WTC11 (cell line): ENCODE results near the gene FBXL4. TPM values are rescaled to one million over a fixed set of nuclear protein-coding genes. Genes with fewer than 3 reads are reported as not detected.
A peak's percentile ranks its signal among the peaks of the same experiment; 100 is the strongest.

Experiments
- ATAC-seq: fragments of 200-7000 bp; cut with Tn5 transposase; 2 replicates; pipeline ENCODE4 v1.10.0; 2021; ENCODE audit warnings: mild to moderate bottlenecking, moderate library complexity
- CTCF ChIA-PET: fragments of 300-600 bp; sonication (Branson Sonifier 250); formaldehyde crosslinking; loops from one replicate; lab custom pipeline; 2021; ENCODE audit warnings: antibody characterized with exemption; lab: Charles Lee
- POLR2A ChIA-PET: fragments of 350-600 bp; sonication (Branson Sonifier 250); formaldehyde crosslinking; loops from one replicate; lab custom pipeline; 2021; ENCODE audit warnings: antibody characterized with exemption; lab: Charles Lee
- DNase-seq: peaks from one replicate; pipeline ENCODE4 v3.0.0; 2021; ENCODE audit warnings: low spot score
- H3K27ac Mint-ChIP-seq: 2 replicates; pipeline ENCODE4 v1.8.0; 2021; ENCODE audit warnings: mixed read lengths
- H3K27me3 Mint-ChIP-seq: 2 replicates; pipeline ENCODE4 v1.8.0; 2021; ENCODE audit warnings: low read depth, mild to moderate bottlenecking, moderate library complexity, mixed read lengths
- H3K36me3 Mint-ChIP-seq: 2 replicates; pipeline ENCODE4 v1.8.0; 2021; ENCODE audit warnings: mixed read lengths
- H3K4me1 Mint-ChIP-seq: 2 replicates; pipeline ENCODE4 v1.8.0; 2022; ENCODE audit warnings: mixed read lengths
- H3K4me3 Mint-ChIP-seq: 2 replicates; pipeline ENCODE4 v1.8.0; 2021; ENCODE audit warnings: mild to moderate bottlenecking, moderate library complexity, mixed read lengths
- H3K9me3 Mint-ChIP-seq: 2 replicates; pipeline ENCODE4 v1.8.0; 2021; ENCODE audit warnings: mixed read lengths
- CBFB ChIP-seq: sonication (generic); formaldehyde crosslinking; IDR thresholded peaks from 2 replicates; pipeline ENCODE4 v1.8.1; 2022; ENCODE audit warnings: mild to moderate bottlenecking, low read depth, missing genetic modification reagents
- CREM ChIP-seq: sonication (generic); formaldehyde crosslinking; IDR thresholded peaks from 2 replicates; pipeline ENCODE4 v1.8.1; 2022; ENCODE audit warnings: mild to moderate bottlenecking, missing genetic modification reagents, moderate library complexity
- CTCF ChIP-seq: fragments of 200-600 bp; IDR thresholded peaks from 2 replicates; pipeline ENCODE4 v1.8.0; 2022; ENCODE audit warnings: antibody characterized with exemption
- E2F5 ChIP-seq: sonication (generic); formaldehyde crosslinking; IDR thresholded peaks from 2 replicates; pipeline ENCODE4 v1.8.1; 2022; ENCODE audit warnings: mild to moderate bottlenecking, moderate library complexity, missing genetic modification reagents
- GABPB1 ChIP-seq: sonication (generic); formaldehyde crosslinking; IDR thresholded peaks from 2 replicates; pipeline ENCODE4 v1.8.1; 2023; ENCODE audit warnings: mild to moderate bottlenecking, missing genetic modification reagents
- GTF2I ChIP-seq: fragments of 250-450 bp; sonication (Bioruptor Pico); conservative IDR thresholded peaks from 2 replicates; pipeline ENCODE4 v1.4.0; 2021; ENCODE audit warnings: mild to moderate bottlenecking
- MLX ChIP-seq: sonication (generic); formaldehyde crosslinking; IDR thresholded peaks from 2 replicates; pipeline ENCODE4 v1.8.1; 2023; ENCODE audit warnings: mild to moderate bottlenecking, missing genetic modification reagents, moderate library complexity
- MYBL2 ChIP-seq: sonication (generic); formaldehyde crosslinking; IDR thresholded peaks from 2 replicates; pipeline ENCODE4 v1.8.1; 2023; ENCODE audit warnings: mild to moderate bottlenecking, moderate library complexity, missing genetic modification reagents
- NR3C1 ChIP-seq: sonication (generic); formaldehyde crosslinking; conservative IDR thresholded peaks from 2 replicates; pipeline ENCODE4 v1.8.1; 2023; ENCODE audit warnings: low read depth, mild to moderate bottlenecking, missing genetic modification reagents
- PRRX2 ChIP-seq: fragments of 250-450 bp; sonication (Bioruptor Pico); IDR thresholded peaks from 2 replicates; pipeline ENCODE4 v1.8.0; 2021; ENCODE audit warnings: mild to moderate bottlenecking
- TP53 ChIP-seq: sonication (generic); formaldehyde crosslinking; IDR thresholded peaks from 2 replicates; pipeline ENCODE4 v1.8.1; 2023; ENCODE audit warnings: mild to moderate bottlenecking, missing genetic modification reagents
- ZNF219 ChIP-seq: sonication (generic); formaldehyde crosslinking; IDR thresholded peaks from 2 replicates; pipeline ENCODE4 v1.8.0; 2023; ENCODE audit warnings: missing genetic modification reagents, mild to moderate bottlenecking, borderline replicate concordance
- ZNF423 ChIP-seq: fragments of 250-450 bp; sonication (Bioruptor Pico); IDR thresholded peaks from 2 replicates; pipeline ENCODE4 v2.1.2; 2022; ENCODE audit warnings: mild to moderate bottlenecking, moderate library complexity
- total RNA-seq: library from RNA; stranded (reverse); gene quantifications from 3 replicates; pipeline ENCODE4 v1.2.3, GENCODE V29; 2021
- TF ChIP-seq, protein P1 (sequence below): sonication (generic); formaldehyde crosslinking; IDR thresholded peaks from 2 replicates; pipeline ENCODE4 v1.8.0; 2023; ENCODE audit warnings: mild to moderate bottlenecking, missing genetic modification reagents
- TF ChIP-seq, protein P2 (sequence below): sonication (generic); formaldehyde crosslinking; IDR thresholded peaks from 2 replicates; pipeline ENCODE4 v1.8.1; 2023; ENCODE audit warnings: mild to moderate bottlenecking, moderate library complexity, missing genetic modification reagents
- TF ChIP-seq, protein P3 (sequence below): fragments of 250-450 bp; sonication (Bioruptor Pico); IDR thresholded peaks from 2 replicates; pipeline ENCODE4 v1.9.0; 2021; ENCODE audit warnings: mild to moderate bottlenecking

Gene FBXL4
- total RNA-seq, 1 experiment from 2014 or later, result 10.3 TPM

GRCh38 chr6:98843271-98844243 is 104.2 kb downstream of the FBXL4 start:
- Mint-ChIP-seq H3K27me3 (peaks cover 100% of the 10 kb centered on the region), H3K27ac (no peak overlapping the region), H3K9me3 (no peaks in the 10 kb centered on the region), H3K4me3 (peak overlapping the region; percentile 66), H3K36me3 (no peaks in the 10 kb centered on the region), H3K4me1 (peaks cover 48% of the 10 kb centered on the region)
- ATAC-seq (peak; percentile 9), DNase-seq (no peak)
- CTCF ChIA-PET, result interaction anchor here (0.7 to 1.8 kb wide), 6 partner anchors 9 to 1180 kb away, joined by 3 to 7 read pairs (median 6); partner anchors contain the start of gene POU3F2
- POLR2A ChIA-PET, result interaction anchor here (0.9 to 2.4 kb wide), 2 partner anchors 9 to 20 kb away, joined by 3 to 14 read pairs; partner anchors contain the start of gene POU3F2
- TF ChIP-seq CBFB (CRISPR knock-in tag), result no peak
- peak; percentile 3; the same call in 1 of the 2 replicates for TF ChIP-seq ZNF423 (CRISPR knock-in tag)

DNA sequence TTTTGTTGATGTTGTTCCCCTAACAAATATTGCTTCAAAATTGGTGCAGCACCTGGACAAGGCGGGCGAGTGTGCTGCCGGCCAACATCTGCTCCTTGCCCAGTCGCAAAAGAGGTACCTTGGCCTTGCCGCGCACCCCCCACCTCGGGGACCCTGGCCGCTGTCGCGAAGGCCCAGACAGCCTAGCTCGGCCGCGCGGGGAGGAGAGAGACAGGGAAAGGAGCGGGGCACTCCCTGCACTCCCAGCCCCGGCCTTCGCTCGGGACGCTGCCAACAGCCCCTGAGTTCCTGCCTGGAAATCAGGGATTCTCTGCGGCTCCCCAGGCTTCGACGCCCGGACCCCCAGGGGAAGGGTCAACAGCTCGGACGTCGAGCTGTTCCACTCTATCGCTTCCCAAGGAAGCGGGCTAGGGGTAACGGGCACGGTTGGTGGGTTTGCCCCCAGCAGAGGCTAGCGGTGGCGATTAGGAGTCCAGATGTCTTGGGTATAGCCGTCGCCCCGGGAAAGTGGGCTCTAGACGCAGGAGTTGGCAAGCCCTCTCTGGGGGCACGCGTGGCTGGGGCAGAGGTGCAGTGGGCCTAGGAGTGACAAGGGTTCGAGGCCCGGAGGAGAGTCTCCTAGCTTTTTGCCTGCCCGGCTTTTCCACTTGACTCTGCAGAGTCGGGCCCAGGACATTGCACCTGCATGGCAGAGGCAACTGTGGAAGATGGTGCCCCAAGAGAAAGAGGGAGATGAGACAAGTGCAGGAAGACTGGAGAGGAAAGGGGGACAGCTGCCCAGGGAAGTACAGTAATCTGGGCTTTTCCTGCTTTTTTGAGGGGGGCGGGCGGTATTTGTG is 105.2 kb downstream of the FBXL4 start:
- Mint-ChIP-seq H3K36me3 (no peaks in the 10 kb centered on the region), H3K27me3 (peaks cover 100% of the 10 kb centered on the region), H3K27ac (no peak overlapping the region), H3K9me3 (no peaks in the 10 kb centered on the region), H3K4me1 (peaks cover 54% of the 10 kb centered on the region), H3K4me3 (peak overlapping the region; percentile 64)
- TF ChIP-seq TP53 (CRISPR knock-in tag) (no peak), ZNF219 (CRISPR knock-in tag) (0 out of 2 replicates have a peak, but pooled peaks have one; percentile 56)
- ATAC-seq, result peak; percentile 41
- ChIA-PET CTCF (interaction anchor here (0.7 to 1.8 kb wide), 6 partner anchors 8 to 1179 kb away, joined by 3 to 7 read pairs (median 6); partner anchors contain the start of gene POU3F2), POLR2A (interaction anchor here (0.9 to 2.4 kb wide), 2 partner anchors 8 to 19 kb away, joined by 3 to 14 read pairs; partner anchors contain the start of gene POU3F2)
- DNase-seq, result peak; percentile 73

DNA sequence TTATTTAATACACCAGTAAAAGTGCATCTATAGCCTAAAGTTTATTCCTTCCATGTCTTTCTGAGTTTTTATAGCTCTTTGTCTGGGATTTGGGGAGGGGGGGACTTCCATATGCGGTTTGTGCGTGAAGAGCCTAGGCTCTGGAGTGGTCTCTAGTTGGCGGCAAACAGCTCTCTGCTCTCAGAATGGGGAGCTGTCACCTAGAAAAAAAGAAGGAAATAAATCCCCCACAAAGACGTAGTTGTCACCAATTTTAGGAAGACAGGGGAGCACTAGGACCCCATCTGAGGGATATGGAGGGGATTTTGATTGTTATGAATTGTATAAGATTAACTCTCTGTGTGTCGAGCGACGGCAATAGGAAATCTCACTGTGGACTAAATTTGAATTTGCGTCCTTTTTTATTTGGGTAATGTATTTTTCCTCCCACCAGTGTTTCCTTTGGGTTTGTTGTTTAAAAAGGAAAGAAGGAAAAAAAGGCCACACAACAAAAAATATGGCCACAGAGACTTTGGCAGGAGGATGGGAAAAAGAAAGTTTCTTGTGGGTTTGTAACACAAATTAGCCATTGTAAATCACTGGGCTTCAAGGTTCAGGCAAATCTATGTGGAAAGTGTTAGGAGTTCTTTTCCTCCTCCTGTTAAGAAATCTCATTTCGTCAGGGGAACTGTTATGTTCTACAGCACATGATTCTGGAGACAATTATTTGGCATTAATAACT is 106.0 kb downstream of the FBXL4 start:
- H3K4me3 Mint-ChIP-seq, result peak overlapping the region; percentile 64
- peaks cover 56% of the 10 kb centered on the region for H3K4me1 Mint-ChIP-seq
- no peak for TF ChIP-seq PRRX2 (CRISPR knock-in tag)
- TF ChIP-seq, protein P1, sequence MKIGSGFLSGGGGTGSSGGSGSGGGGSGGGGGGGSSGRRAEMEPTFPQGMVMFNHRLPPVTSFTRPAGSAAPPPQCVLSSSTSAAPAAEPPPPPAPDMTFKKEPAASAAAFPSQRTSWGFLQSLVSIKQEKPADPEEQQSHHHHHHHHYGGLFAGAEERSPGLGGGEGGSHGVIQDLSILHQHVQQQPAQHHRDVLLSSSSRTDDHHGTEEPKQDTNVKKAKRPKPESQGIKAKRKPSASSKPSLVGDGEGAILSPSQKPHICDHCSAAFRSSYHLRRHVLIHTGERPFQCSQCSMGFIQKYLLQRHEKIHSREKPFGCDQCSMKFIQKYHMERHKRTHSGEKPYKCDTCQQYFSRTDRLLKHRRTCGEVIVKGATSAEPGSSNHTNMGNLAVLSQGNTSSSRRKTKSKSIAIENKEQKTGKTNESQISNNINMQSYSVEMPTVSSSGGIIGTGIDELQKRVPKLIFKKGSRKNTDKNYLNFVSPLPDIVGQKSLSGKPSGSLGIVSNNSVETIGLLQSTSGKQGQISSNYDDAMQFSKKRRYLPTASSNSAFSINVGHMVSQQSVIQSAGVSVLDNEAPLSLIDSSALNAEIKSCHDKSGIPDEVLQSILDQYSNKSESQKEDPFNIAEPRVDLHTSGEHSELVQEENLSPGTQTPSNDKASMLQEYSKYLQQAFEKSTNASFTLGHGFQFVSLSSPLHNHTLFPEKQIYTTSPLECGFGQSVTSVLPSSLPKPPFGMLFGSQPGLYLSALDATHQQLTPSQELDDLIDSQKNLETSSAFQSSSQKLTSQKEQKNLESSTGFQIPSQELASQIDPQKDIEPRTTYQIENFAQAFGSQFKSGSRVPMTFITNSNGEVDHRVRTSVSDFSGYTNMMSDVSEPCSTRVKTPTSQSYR (CRISPR knock-in tag), result no peak
- TF ChIP-seq NR3C1, result no peak
- TF ChIP-seq GABPB1 (CRISPR knock-in tag), result no peak
- TF ChIP-seq CTCF, result no peak
- no peak for TF ChIP-seq MLX (CRISPR knock-in tag)
- no peak for TF ChIP-seq MYBL2 (CRISPR knock-in tag)
- TF ChIP-seq, protein P2, sequence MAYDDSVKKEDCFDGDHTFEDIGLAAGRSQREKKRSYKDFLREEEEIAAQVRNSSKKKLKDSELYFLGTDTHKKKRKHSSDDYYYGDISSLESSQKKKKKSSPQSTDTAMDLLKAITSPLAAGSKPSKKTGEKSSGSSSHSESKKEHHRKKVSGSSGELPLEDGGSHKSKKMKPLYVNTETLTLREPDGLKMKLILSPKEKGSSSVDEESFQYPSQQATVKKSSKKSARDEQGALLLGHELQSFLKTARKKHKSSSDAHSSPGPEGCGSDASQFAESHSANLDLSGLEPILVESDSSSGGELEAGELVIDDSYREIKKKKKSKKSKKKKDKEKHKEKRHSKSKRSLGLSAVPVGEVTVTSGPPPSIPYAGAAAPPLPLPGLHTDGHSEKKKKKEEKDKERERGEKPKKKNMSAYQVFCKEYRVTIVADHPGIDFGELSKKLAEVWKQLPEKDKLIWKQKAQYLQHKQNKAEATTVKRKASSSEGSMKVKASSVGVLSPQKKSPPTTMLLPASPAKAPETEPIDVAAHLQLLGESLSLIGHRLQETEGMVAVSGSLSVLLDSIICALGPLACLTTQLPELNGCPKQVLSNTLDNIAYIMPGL (CRISPR knock-in tag), result no peak
- no peak for TF ChIP-seq E2F5 (CRISPR knock-in tag)
- TF ChIP-seq, protein P3, sequence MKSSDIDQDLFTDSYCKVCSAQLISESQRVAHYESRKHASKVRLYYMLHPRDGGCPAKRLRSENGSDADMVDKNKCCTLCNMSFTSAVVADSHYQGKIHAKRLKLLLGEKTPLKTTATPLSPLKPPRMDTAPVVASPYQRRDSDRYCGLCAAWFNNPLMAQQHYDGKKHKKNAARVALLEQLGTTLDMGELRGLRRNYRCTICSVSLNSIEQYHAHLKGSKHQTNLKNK (CRISPR knock-in tag), result no peak
- TF ChIP-seq CREM, result no peak
- TF ChIP-seq GTF2I, result no peak

More for the DNA sequence above, 106.0 kb downstream of the FBXL4 start:
- DNase-seq, result no peak
- ATAC-seq, result no peak
- H3K27me3 Mint-ChIP-seq, result peaks cover 100% of the 10 kb centered on the region
- H3K36me3 Mint-ChIP-seq, result no peaks in the 10 kb centered on the region
- no peak overlapping the region for H3K27ac Mint-ChIP-seq
- POLR2A ChIA-PET, result interaction anchor here (0.6 kb wide), 1 partner anchor 20 kb away, joined by 3 read pairs; no protein-coding TSS in a partner anchor
- no peaks in the 10 kb centered on the region for H3K9me3 Mint-ChIP-seq
- CTCF ChIA-PET, result interaction anchor here (0.8 to 1.8 kb wide), 2 partner anchors 13 to 277 kb away, joined by 3 to 6 read pairs; no protein-coding TSS in a partner anchor
